Stimulated activated naive CD8-positive, alpha-beta T cell treated with anti-CD3 and anti-CD28 coated beads, Interleukin-15, amount 100 ng/mL, for 72 hours (primary cell): ENCODE data around the gene ERVK3-1.

Experiments used
- ATAC-seq: fragments of 150-1000 bp; cut with Tn5 transposase; 2 replicates; pipeline ENCODE4 v1.10.0; 2021; ENCODE audit warnings: mild to moderate bottlenecking, moderate library complexity
- DNase-seq, 2 donors: peaks; one replicate each; pipeline ENCODE4 v3.0.0; 2021 to 2022
- H3K27ac Mint-ChIP-seq, 2 donors: one replicate each; pipeline ENCODE4 v1.8.0; 2022; ENCODE audit warnings: mild to moderate bottlenecking in 2 of 2, mixed read lengths in 2 of 2, moderate library complexity in 2 of 2
- H3K27me3 Mint-ChIP-seq: one replicate; pipeline ENCODE4 v1.8.0; 2022; ENCODE audit warnings: mixed read lengths
- H3K4me1 Mint-ChIP-seq: one replicate; pipeline ENCODE4 v1.8.0; 2022; ENCODE audit warnings: mild to moderate bottlenecking, mixed read lengths
- H3K4me3 Mint-ChIP-seq, 2 donors: one replicate each; pipeline ENCODE4 v1.8.0; 2022; ENCODE audit warnings: mild to moderate bottlenecking in 2 of 2, mixed read lengths in 2 of 2, moderate library complexity in 1 of 2
- H3K9me3 Mint-ChIP-seq, 2 donors: one replicate each; pipeline ENCODE4 v1.8.0; 2022; ENCODE audit warnings: mixed read lengths in 2 of 2

ERVK3-1 gene

GRCh38 chr19:58350001-58350861, 45.1 kb downstream of the ERVK3-1 start:
- Mint-ChIP-seq H3K27me3 (no peaks in the 10 kb centered on the region), H3K27ac (peak overlapping the region in 1 of 2 donors; percentile 96)

DNA sequence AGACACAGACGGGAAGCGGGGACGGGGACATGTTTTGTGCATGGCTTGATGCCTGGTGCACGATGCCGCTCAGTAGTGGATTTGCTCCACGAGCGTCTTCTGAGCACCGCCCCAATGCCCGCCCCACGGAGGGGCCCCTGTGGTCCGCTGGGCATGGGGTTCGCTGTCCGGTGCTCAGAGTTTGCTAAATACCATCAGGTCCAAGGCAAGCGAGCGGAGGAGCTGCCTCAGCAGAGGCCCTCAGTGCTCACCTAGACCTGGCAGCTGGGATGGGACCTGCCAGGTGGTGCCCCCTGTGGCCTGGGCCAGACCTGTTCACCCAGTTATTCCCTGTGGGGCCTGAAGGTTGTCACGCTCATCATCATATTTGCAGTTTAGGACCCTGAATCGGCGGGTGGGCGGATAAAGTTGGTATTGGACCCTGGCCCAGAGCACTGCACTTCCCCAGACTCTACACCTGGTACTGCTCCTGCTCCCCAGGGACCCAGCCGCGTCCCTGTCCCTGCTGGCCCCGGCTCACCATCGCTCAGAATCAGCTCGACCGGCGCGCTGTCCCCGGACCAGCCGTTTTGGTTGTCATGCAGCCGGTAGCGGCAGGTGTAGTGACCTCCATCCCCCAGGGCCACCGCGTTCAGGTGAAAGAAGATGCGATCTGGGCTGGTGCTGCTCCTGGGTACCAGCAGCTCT, 45.8 kb downstream of the ERVK3-1 start:
- no peaks in the 10 kb centered on the region for H3K27me3 Mint-ChIP-seq
- DNase-seq (no peak), ATAC-seq (no peak)
- H3K27ac Mint-ChIP-seq: no peak overlapping the region
- peaks cover 49% of the 10 kb centered on the region for H3K4me1 Mint-ChIP-seq
- peaks cover 0 to 8% of the 10 kb centered on the region in 2 donors for H3K9me3 Mint-ChIP-seq
- peak overlapping the region in 1 of 2 donors; percentile 37 for H3K4me3 Mint-ChIP-seq

More at GRCh38 chr19:58350001-58350861, 45.1 kb downstream of the ERVK3-1 start:
- peak in 1 of 2 donors; percentile 7 for DNase-seq
- Mint-ChIP-seq H3K4me1 (peaks cover 48% of the 10 kb centered on the region), H3K9me3 (peaks cover 0 to 8% of the 10 kb centered on the region in 2 donors), H3K4me3 (peak overlapping the region in 1 of 2 donors; percentile 66)
- ATAC-seq: no peak

DNA sequence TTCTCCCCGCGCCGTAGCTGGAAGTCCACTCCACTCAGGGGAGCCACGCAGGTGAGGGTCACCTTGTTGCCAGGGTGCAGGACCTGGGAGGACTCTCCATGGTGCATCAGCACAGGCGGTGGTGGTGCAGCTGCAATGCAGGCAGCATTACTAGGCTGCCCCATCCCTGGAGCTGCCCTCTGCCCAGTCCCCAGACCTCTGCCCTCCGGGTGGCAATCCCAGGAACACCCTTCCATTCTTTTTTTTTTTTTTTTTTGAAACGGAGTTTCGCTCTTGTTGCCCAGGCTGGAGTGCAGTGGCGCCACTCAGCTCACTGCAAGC, 46.3 kb downstream of the ERVK3-1 start:
- Mint-ChIP-seq H3K9me3 (peaks cover 0 to 8% of the 10 kb centered on the region in 2 donors), H3K4me1 (peaks cover 49% of the 10 kb centered on the region), H3K27me3 (no peaks in the 10 kb centered on the region), H3K27ac (no peak overlapping the region), H3K4me3 (no peak overlapping the region)
- ATAC-seq: no peak
- DNase-seq: no peak

DNA sequence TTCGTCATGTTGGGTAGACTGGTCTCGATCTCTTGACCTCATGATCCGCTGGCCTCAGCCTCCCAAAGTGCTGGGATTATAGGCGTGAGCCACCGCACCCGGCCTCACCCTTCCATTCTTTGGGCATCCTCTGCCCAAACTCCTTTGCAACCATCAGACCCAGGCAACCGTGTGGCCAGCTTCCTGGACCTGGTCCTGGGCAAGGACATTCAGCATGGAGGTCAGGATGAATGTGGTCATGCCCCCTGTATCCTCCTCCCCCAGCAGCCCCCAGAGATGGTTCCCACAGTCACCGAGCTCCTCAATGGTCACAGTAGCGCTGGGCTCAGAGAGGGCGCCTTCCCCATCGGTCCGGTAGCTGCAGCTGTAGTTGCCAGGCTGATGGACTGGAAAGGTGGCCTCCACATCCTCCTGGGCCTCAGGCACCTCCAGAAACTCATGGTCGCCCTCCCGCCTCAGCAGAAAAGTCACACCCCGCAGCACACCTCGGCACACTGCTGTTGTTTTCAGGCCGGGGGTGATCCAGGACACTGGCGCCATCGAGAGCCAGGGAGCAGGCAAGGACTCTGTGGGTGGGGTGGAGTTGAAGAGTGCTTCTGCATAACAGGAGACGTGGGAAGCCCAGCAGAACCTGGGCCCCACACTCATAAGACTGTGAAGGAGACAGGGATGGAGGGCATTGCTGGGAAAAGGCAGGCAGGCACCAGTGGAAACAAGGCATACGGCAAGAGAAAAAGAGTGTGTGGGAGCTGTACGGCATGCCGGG, 47.0 kb downstream of the ERVK3-1 start:
- ATAC-seq (no peak), DNase-seq (no peak)
- no peaks in the 10 kb centered on the region for H3K27me3 Mint-ChIP-seq
- peaks cover 50% of the 10 kb centered on the region for H3K4me1 Mint-ChIP-seq
- H3K9me3 Mint-ChIP-seq: peaks cover 0 to 8% of the 10 kb centered on the region in 2 donors
- H3K4me3 Mint-ChIP-seq: no peak overlapping the region
- no peak overlapping the region for H3K27ac Mint-ChIP-seq

DNA sequence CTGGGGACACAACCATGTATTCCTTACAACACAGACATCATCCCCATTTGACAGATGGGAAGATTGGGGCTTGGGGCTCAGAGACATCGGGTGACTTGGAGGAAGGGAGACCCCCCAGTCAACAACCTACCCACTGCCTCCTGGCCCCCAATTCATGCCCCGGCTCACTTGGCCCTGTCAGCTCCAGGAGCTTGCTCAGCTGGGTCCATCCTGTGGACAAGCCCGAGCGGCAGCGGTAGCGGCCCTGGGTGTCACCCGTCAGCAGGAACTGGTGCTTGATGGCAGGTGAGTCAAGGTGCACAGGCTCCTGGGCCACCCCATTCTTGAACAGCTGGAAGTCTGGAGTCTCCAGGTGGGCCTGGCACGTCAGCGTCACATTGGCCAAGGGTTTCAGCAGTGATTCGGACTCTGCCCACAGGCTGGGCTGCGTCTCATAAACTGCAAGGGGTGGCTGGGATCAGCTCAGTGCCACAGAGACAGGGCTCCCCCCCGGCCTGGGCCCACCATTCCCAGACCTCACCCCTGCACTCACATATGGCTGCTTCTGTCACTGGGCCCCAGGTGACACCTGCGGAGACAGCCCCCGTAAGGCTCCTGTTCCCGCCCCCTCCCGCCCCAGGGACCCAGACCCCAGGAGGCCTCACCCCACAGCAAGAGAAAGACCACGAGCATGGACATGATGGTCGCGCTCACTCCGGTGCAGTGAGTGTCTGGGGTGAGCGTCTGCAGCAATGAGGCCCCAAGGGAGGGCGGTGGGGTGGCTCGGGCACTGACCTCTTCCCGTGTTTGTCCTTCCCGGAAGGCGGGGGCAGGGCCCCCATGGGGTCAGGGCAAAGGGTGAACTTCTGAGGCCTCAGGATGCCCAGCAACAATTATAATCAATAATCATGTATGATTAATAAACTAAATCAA, 47.8 kb downstream of the ERVK3-1 start, which contains the start of gene A1BG:
A1BG (minus strand) TSS at position 733 of the 912 bp plus-strand sequence; CDS start at position 678, 55 bp downstream.
- Mint-ChIP-seq H3K27me3 (no peaks in the 10 kb centered on the region), H3K9me3 (peaks cover 0 to 8% of the 10 kb centered on the region in 2 donors), H3K27ac (no peak within 1 kb of the TSS), H3K4me1 (peaks cover 59% of the 10 kb centered on the region), H3K4me3 (no peak within 1 kb of the TSS)
- ATAC-seq (no peak), DNase-seq (no peak)

GRCh38 chr19:58353717-58354477, 48.7 kb downstream of the ERVK3-1 start:
- peaks cover 54% of the 10 kb centered on the region for H3K4me1 Mint-ChIP-seq
- no peak overlapping the region for H3K4me3 Mint-ChIP-seq
- no peak overlapping the region for H3K27ac Mint-ChIP-seq
- no peaks in the 10 kb centered on the region for H3K27me3 Mint-ChIP-seq
- ATAC-seq (no peak), DNase-seq (no peak)
- peaks cover 0 to 8% of the 10 kb centered on the region in 2 donors for H3K9me3 Mint-ChIP-seq

DNA sequence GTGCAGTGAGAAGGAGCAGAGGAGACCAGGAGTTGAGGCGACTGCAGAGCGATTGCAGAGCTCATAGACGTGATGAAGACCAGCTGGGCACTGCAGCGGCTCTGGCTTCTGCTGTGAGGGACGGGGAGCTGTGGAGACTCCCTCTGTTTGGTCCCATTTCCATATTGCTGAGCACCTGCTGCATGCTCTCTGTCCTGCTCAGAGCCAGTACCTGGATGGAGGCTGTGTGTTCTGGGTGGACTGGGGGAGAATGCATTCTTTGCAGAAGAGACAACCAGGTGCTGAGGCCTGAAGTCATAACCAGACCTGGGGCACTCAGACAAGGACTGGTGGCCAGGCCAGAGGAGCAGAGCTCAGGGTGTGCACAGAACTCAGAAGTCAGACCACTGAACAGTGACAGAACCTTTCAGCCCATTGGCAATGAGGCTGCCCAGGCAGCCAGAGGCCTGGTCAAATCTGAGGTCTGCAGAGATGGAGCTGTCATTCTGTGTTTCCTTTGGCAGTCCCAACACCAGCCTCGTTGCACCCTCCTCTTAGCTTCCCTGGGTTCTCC, 49.4 kb downstream of the ERVK3-1 start:
- no peak overlapping the region for H3K4me3 Mint-ChIP-seq
- H3K4me1 Mint-ChIP-seq: peaks cover 48% of the 10 kb centered on the region
- H3K9me3 Mint-ChIP-seq: peaks cover 0 to 4% of the 10 kb centered on the region in 2 donors
- ATAC-seq (no peak), DNase-seq (no peak)
- no peaks in the 10 kb centered on the region for H3K27me3 Mint-ChIP-seq
- no peak overlapping the region for H3K27ac Mint-ChIP-seq

DNA sequence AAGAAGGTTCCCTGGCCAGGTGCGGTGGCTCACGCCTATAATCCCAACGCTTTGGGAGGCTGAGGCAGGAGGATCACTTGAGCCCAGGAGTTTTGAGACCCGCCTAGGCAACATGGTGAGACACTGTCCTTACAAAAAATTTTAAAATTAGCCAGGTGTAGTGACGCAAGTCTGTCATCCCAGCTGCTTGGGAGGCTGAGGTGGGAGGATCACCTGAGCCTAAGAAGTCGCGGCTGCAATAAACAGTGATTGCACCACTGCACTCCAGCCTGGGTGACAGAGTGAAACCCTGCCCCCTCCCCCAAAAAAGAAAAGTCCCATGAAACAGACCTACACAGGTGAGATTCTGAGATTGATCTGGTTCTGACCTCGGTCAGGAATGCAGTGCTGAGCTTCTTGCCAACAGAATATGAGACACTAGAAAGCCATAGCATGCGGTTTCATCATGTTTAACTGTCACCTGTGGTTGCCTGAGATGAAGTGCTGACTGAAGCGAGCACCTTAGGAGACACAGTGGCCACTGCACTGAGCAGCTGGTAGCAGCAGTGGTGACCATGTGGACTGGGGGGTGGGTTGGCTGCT, 50.1 kb downstream of the ERVK3-1 start:
- Mint-ChIP-seq H3K9me3 (no peaks in the 10 kb centered on the region), H3K27me3 (no peaks in the 10 kb centered on the region), H3K4me3 (peak overlapping the region in 1 of 2 donors; percentile 45), H3K27ac (peak overlapping the region in 1 of 2 donors; percentile 67), H3K4me1 (peaks cover 42% of the 10 kb centered on the region)
- DNase-seq (no peak), ATAC-seq (no peak)

DNA sequence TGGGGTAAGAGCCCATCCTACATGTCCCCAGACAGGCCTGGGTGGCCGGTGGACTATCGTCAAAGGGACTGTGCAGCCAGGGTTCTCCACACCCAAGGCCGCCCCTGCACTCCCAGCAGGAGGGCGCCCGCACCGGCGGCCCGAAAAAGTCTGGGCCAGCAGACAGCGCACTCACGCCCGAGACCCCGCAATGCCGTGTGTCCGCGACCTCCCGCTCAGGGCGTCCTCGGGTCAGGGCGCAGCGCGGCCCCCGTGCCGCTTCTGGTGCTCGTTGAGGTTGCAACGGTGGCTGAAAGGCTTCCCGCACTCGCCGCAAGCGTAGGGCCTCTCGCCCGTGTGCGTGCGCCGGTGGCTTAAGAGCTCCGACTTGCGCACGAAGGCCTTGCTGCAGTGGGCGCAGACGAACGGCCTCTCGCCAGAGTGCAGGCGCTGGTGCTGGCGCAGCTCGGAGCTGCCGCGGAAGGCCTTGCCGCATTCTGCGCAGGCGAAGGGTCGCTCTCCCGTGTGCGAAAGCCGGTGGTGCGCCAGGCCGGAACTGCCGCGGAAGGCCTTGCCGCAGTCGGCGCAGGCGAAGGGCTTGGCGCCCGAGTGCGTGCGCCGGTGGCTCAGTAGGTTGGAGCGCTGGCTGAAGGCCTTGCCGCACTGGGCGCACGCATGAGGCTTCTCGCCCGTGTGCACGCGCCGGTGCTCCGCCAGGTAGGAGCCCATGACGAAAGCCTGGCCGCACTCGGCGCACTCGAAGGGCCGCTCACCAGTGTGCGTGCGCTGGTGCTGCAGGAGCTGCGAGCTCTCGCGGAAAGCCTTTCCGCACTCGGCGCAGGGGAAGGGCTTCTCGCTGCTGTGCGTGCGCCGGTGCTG, 51.0 kb downstream of the ERVK3-1 start:
- Mint-ChIP-seq H3K27me3 (no peaks in the 10 kb centered on the region), H3K9me3 (no peaks in the 10 kb centered on the region), H3K27ac (peak overlapping the region in 1 of 2 donors; percentile 42), H3K4me1 (peaks cover 46% of the 10 kb centered on the region), H3K4me3 (peak overlapping the region; percentile 19 to 73)
- DNase-seq (peak; percentile 46 to 57), ATAC-seq (peak; percentile 71)

DNA sequence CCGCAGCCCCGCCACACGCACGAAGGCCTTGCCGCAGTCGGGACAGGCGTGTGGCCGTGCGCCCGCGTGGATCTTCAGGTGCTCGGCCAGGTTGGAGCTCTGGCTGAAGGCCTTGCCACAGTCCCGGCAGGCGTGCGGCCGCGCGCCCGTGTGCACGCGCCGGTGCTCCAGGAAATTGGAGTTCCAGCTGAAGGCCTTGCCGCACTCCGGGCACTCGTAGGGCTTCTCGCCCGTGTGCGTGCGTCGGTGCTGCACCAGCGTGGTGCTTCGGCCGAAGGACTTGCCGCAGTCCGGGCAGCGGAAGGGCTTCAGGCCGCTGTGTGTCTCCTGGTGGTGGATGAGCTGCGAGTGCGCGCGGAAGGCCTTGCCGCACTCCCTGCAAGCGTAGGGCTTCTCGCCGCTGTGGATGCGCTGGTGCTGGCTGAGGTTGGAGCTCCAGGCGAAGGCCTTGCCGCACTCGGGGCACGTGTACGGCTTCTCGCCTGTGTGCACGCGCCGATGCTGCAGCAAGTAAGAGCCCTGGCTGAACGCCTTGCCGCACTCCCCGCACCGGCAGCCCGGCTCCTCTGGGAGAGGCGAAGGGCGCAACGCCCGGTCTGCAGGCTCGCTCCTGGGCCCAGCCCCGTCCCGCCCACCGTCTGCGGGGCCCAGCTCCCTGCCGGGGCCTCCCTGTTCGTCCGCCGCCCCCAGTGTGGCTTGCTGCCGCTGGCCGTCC, 51.7 kb downstream of the ERVK3-1 start:
- no peaks in the 10 kb centered on the region for H3K9me3 Mint-ChIP-seq
- DNase-seq: no peak
- H3K4me1 Mint-ChIP-seq: peaks cover 51% of the 10 kb centered on the region
- no peak for ATAC-seq
- H3K4me3 Mint-ChIP-seq: peak overlapping the region; percentile 19 to 73
- H3K27ac Mint-ChIP-seq: peak overlapping the region in 1 of 2 donors; percentile 42
- H3K27me3 Mint-ChIP-seq: no peaks in the 10 kb centered on the region

- Mint-ChIP-seq H3K4me3 (peak overlapping the region; percentile 12 to 59), H3K27me3 (no peaks in the 10 kb centered on the region), H3K4me1 (peaks cover 49% of the 10 kb centered on the region), H3K27ac (peak overlapping the region in 1 of 2 donors; percentile 67), H3K9me3 (no peaks in the 10 kb centered on the region)
- ATAC-seq: no peak
- no peak for DNase-seq
Observed at GRCh38 chr19:58357481-58358145, 52.4 kb downstream of the ERVK3-1 start.

GRCh38 chr19:58361900-58362271, 56.7 kb downstream of the ERVK3-1 start:
- H3K27me3 Mint-ChIP-seq: no peaks in the 10 kb centered on the region
- peak overlapping the region; percentile 96 to 98 for H3K27ac Mint-ChIP-seq
- H3K4me3 Mint-ChIP-seq: peak overlapping the region; percentile 95 to 98
- DNase-seq (peak; percentile 58 to 74), ATAC-seq (peak; percentile 47)
- no peaks in the 10 kb centered on the region for H3K9me3 Mint-ChIP-seq
- peaks cover 33% of the 10 kb centered on the region for H3K4me1 Mint-ChIP-seq
